HG03469 (cell line): ENCODE data around the gene SOX18.

Source experiments
- ATAC-seq: cut with Tn5 transposase; IDR thresholded peaks from one replicate; pipeline ENCODE4 v1.9.1; 2021; ENCODE audit warnings: mild to moderate bottlenecking, moderate library complexity, moderate number of reproducible peaks; ENCODE audit not compliant: unreplicated experiment

SOX18 gene

GRCh38 chr20:64053841-64054661, 4.6 kb upstream of the SOX18 start:
- ATAC-seq: no peak

GRCh38 chr20:64052987-64053840, 3.8 kb upstream of the SOX18 start:
- ATAC-seq: no peak

- no peak for ATAC-seq
These were observed 2.9 kb upstream of the SOX18 start for GRCh38 chr20:64052326-64052722.

GRCh38 chr20:64051561-64052325, 2.3 kb upstream of the SOX18 start:
- ATAC-seq: no peak

GRCh38 chr20:64051033-64051452, 1.6 kb upstream of the SOX18 start:
- no peak for ATAC-seq

GRCh38 chr20:64050261-64051032, 1.0 kb upstream of the SOX18 start:
- ATAC-seq: no peak

- no peak for ATAC-seq
These were observed 430 bp upstream of the SOX18 start for GRCh38 chr20:64049878-64050260.

GRCh38 chr20:64048402-64049044, 916 bp downstream of the SOX18 start:
- ATAC-seq: no peak

- no peak for ATAC-seq
These were observed 1.5 kb downstream of the SOX18 start for GRCh38 chr20:64047968-64048401.

GRCh38 chr20:64047046-64047389, 2.4 kb downstream of the SOX18 start:
- ATAC-seq: no peak

- no peak for ATAC-seq
These were observed 4.0 kb downstream of the SOX18 start for GRCh38 chr20:64045346-64046011.

GRCh38 chr20:64044484-64045247, 4.8 kb downstream of the SOX18 start:
- no peak for ATAC-seq

GRCh38 chr20:64043768-64044167, 5.7 kb downstream of the SOX18 start:
- ATAC-seq: no peak

GRCh38 chr20:64042054-64042781, 7.2 kb downstream of the SOX18 start:
- ATAC-seq: no peak

GRCh38 chr20:64041781-64042053, 7.7 kb downstream of the SOX18 start:
- no peak for ATAC-seq

- no peak for ATAC-seq
These were observed 8.2 kb downstream of the SOX18 start for GRCh38 chr20:64041040-64041780.

GRCh38 chr20:64040231-64041039, 9.0 kb downstream of the SOX18 start:
- ATAC-seq: no peak
